B cell (primary cell): ENCODE results near the gene PRSS21. TPM values are rescaled to one million over a fixed set of nuclear protein-coding genes. Genes with fewer than 3 reads are reported as not detected.

Experiments
- ATAC-seq: fragments of 200-7000 bp; cut with Tn5 transposase; one replicate; pipeline ENCODE4 v1.10.0; 2021; ENCODE audit warnings: low read depth, mild to moderate bottlenecking, moderate number of reproducible peaks, moderate library complexity
- CTCF ChIA-PET: fragments of 350-600 bp; sonication (Branson Sonifier 250); formaldehyde crosslinking; loops from one replicate; lab custom pipeline; 2021; ENCODE audit warnings: antibody characterized with exemption, inconsistent platforms; lab: Charles Lee
- POLR2A ChIA-PET: fragments of 350-600 bp; sonication (Branson Sonifier 250); formaldehyde crosslinking; loops from one replicate; lab custom pipeline; 2021; ENCODE audit warnings: antibody characterized with exemption; lab: Charles Lee
- DNase-seq: peaks from one replicate; pipeline ENCODE4 v3.0.0; 2013
- H2AFZ ChIP-seq: 2 replicates; pipeline ENCODE4 v1.6.1; 2012; ENCODE audit warnings: mild to moderate bottlenecking, low read depth, low read length; ENCODE audit not compliant: insufficient read depth, poor library complexity, severe bottlenecking
- H3K27ac ChIP-seq, 2 donors: 1 replicate in 1 of 2; 2 replicates in 1 of 2; pipeline ENCODE4 v1.5.1; 2012 to 2013; ENCODE audit warnings: low read length in 2 of 2, mild to moderate bottlenecking in 2 of 2, moderate library complexity in 1 of 2
- H3K27me3 ChIP-seq, 4 experiments: fragments of 200-600 bp in 1 of 4; sonication (generic) in 1 of 4; replicated peaks in 1 of 4; 1 replicate in 2 of 4; 2 replicates in 2 of 4; pipeline versions ENCODE4 v1.6.1 to v1.7.0; 2013 to 2016; ENCODE audit warnings: low read length in 3 of 4, mild to moderate bottlenecking in 2 of 4, mixed read lengths in 1 of 4, moderate library complexity in 1 of 4; ENCODE audit not compliant: insufficient read depth in 4 of 4, control insufficient read depth in 3 of 4; ENCODE audit errors: control extremely low read depth in 1 of 4
- H3K36me3 ChIP-seq, 2 experiments: replicated peaks in 1 of 2; 1 replicate in 1 of 2; 2 replicates in 1 of 2; pipeline versions ENCODE4 v1.6.1 to v1.7.1; 2013; ENCODE audit warnings: low read length in 1 of 2; ENCODE audit not compliant: insufficient read depth in 2 of 2, control insufficient read depth in 1 of 2; ENCODE audit errors: control extremely low read depth in 1 of 2, extremely low read depth in 1 of 2
- H3K4me1 ChIP-seq, 2 donors: fragments of 200-600 bp in 1 of 2; sonication (generic) in 1 of 2; 1 replicate in 1 of 2; 2 replicates in 1 of 2; pipeline versions ENCODE4 v1.5.1 to v1.6.1; 2013 to 2017; ENCODE audit warnings: low read length in 2 of 2; ENCODE audit not compliant: control insufficient read depth in 2 of 2, insufficient read depth in 2 of 2
- H3K4me2 ChIP-seq: replicated peaks from 2 replicates; pipeline ENCODE3; 2012; ENCODE audit warnings: mild to moderate bottlenecking, low read depth, low read length; ENCODE audit not compliant: poor library complexity, severe bottlenecking
- H3K4me3 ChIP-seq, 5 experiments: fragments of 200-600 bp in 1 of 5; sonication (generic) in 1 of 5; 1 replicate in 3 of 5; 2 replicates in 2 of 5; pipeline versions ENCODE4 v1.5.1 to v1.7.0; 2011 to 2016; ENCODE audit warnings: low read length in 4 of 5, mild to moderate bottlenecking in 4 of 5, low read depth in 2 of 5, control low read depth in 1 of 5, moderate library complexity in 1 of 5; ENCODE audit not compliant: insufficient read depth in 1 of 5; ENCODE audit errors: control extremely low read depth in 1 of 5, extremely low read depth in 1 of 5
- H3K79me2 ChIP-seq: fragments of 200-600 bp; sonication (generic); one replicate; pipeline ENCODE4 v1.6.0; 2016; ENCODE audit warnings: low read length; ENCODE audit not compliant: control insufficient read depth, insufficient read depth
- H3K9ac ChIP-seq: fragments of 200-600 bp; sonication (generic); 2 replicates; pipeline ENCODE4 v1.6.1; 2017; ENCODE audit warnings: mild to moderate bottlenecking, low read length, moderate library complexity
- H3K9me3 ChIP-seq, 3 donors: one replicate each; pipeline versions ENCODE4 v1.6.1 to v1.7.1; 2013; ENCODE audit warnings: low read length in 2 of 3; ENCODE audit not compliant: control insufficient read depth in 2 of 3, insufficient read depth in 1 of 3; ENCODE audit errors: control extremely low read depth in 1 of 3
- H4K20me1 ChIP-seq: 2 replicates; pipeline ENCODE4 v1.6.0; 2012; ENCODE audit warnings: mild to moderate bottlenecking, low read length; ENCODE audit not compliant: insufficient read depth, control insufficient read depth, poor library complexity, severe bottlenecking
- H3K27ac Mint-ChIP-seq: one replicate; pipeline ENCODE4 v1.8.0; 2021; ENCODE audit warnings: mixed read lengths
- H3K27me3 Mint-ChIP-seq: one replicate; pipeline ENCODE4 v1.8.0; 2021; ENCODE audit warnings: mixed read lengths
- H3K4me1 Mint-ChIP-seq: one replicate; pipeline ENCODE4 v1.8.0; 2021; ENCODE audit warnings: mixed read lengths
- H3K4me3 Mint-ChIP-seq: one replicate; pipeline ENCODE4 v1.8.0; 2021; ENCODE audit warnings: mixed read lengths
- H3K9me3 Mint-ChIP-seq: one replicate; pipeline ENCODE4 v1.8.0; 2022; ENCODE audit warnings: mixed read lengths; ENCODE audit not compliant: insufficient read depth
- EZH2 ChIP-seq: IDR thresholded peaks from 2 replicates; pipeline ENCODE4 v1.6.1; 2012; ENCODE audit warnings: borderline replicate concordance, low read depth, mild to moderate bottlenecking, moderate library complexity, low read length; ENCODE audit not compliant: insufficient read depth, poor library complexity, severe bottlenecking
- WGBS: methylation state at CpG from one replicate; pipeline ENCODE4 v1.1.5; 2013; ENCODE audit warnings: missing lambda C conversion rate; ENCODE audit not compliant: insufficient coverage; 5-methylcytosine and 5-hydroxymethylcytosine counted together
- intact Hi-C: fragments of 100-400 bp; cut with micrococcal nuclease; formaldehyde crosslinking; loops from one replicate; pipeline ENCODE4 v1.10.0; 2022
- polyA plus RNA-seq: library from polyadenylated mRNA; depleted of rRNA; stranded (reverse); fragments of >200 nt; gene quantifications from 2 replicates; pipeline ENCODE4 v1.2.3, GENCODE V29; 2012
- total RNA-seq, 2 donors: library from RNA; stranded (reverse); fragments of 120-200 nt in 1 of 2; gene quantifications; 1 replicate in 1 of 2; 2 replicates in 1 of 2; pipeline versions ENCODE4 v1.2.3 to v1.2.4, GENCODE V29; 2013 to 2022
- TF ChIP-seq, protein P1 (sequence below): fragments of 200-600 bp; IDR thresholded peaks from one replicate; pipeline ENCODE4 v1.8.0; 2022; ENCODE audit warnings: antibody characterized with exemption, mild to moderate bottlenecking

PRSS21 gene
- total and polyA plus RNA-seq, 2 donors (not counting 1 experiment from before 2014, with no cell fraction given): 2.0 to 5.8 TPM

DNA sequence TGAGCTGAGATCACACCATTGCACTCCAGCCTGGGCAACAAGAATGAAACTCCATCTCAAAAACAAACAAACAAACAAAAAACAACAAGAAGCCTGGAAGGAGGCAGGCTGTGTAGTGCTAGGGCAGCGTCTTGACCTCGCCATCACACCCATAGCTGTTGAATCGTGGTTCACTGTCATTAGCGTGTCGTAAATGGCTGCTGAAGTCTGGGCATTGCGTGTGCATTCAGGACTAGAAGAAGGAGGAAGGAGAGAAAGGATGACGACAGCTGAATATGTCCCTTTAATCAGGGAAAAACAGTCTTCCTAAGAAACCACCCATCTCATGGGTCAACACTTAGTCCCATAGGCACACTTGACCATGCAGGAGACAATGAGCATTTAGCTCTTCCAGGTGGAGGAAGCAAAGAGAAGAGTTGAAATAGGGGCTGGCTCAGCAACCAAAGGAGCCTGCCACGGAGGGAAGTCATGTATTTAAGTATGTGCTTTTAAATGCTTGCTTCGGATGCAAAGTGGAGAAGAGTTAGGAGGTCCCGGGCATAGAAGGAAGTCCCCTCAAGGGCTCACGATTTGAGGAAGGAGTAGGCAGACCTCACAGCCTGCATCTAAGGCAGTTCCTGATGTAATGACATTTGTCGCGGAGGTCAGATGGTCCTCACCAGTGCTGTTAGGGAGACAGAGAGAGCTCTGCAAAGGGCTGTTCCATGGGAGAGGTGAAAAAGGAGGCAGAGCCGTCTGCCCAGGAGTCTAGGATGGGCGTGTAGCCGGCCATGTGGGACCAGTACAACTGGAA is 32.1 kb downstream of the PRSS21 start:
- POLR2A ChIA-PET: no interaction called here
- CTCF ChIA-PET: no interaction called here
- Histone ChIP-seq H3K36me3 (no peaks in the 10 kb centered on the region), H3K9ac (no peak overlapping the region), H3K4me2 (no peak overlapping the region), H3K9me3 (peaks cover 0 to 24% (median 4%) of the 10 kb centered on the region in 3 donors), H2AFZ (no peak overlapping the region), H3K79me2 (no peaks in the 10 kb centered on the region), H3K27me3 (peaks cover 0 to 16% (median 2%) of the 10 kb centered on the region in 4 experiments), H3K4me1 (no peaks in the 10 kb centered on the region), H3K27ac (no peak overlapping the region), H4K20me1 (no peaks in the 10 kb centered on the region), H3K4me3 (no peak overlapping the region)
- Mint-ChIP-seq H3K9me3 (peaks cover 2% of the 10 kb centered on the region), H3K4me1 (no peaks in the 10 kb centered on the region), H3K27ac (no peak overlapping the region), H3K4me3 (no peak overlapping the region), H3K27me3 (peaks cover 29% of the 10 kb centered on the region)
- whole genome bisulfite sequencing: 64% methylated on average over 14 of the region's 16 CpGs
- intact Hi-C loops: no loop called here
- no peak for TF ChIP-seq EZH2
- TF ChIP-seq, protein P1, sequence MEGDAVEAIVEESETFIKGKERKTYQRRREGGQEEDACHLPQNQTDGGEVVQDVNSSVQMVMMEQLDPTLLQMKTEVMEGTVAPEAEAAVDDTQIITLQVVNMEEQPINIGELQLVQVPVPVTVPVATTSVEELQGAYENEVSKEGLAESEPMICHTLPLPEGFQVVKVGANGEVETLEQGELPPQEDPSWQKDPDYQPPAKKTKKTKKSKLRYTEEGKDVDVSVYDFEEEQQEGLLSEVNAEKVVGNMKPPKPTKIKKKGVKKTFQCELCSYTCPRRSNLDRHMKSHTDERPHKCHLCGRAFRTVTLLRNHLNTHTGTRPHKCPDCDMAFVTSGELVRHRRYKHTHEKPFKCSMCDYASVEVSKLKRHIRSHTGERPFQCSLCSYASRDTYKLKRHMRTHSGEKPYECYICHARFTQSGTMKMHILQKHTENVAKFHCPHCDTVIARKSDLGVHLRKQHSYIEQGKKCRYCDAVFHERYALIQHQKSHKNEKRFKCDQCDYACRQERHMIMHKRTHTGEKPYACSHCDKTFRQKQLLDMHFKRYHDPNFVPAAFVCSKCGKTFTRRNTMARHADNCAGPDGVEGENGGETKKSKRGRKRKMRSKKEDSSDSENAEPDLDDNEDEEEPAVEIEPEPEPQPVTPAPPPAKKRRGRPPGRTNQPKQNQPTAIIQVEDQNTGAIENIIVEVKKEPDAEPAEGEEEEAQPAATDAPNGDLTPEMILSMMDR: no peak
- DNase-seq: no peak
- ATAC-seq: no peak

GRCh38 chr16:2852003-2852730 is 35.1 kb downstream of the PRSS21 start:
- POLR2A ChIA-PET: no interaction called here
- 87% methylated on average over 6 of the region's 16 CpGs for WGBS
- peaks cover 23% of the 10 kb centered on the region for H3K27me3 Mint-ChIP-seq
- Histone ChIP-seq H3K4me1 (no peaks in the 10 kb centered on the region), H3K4me2 (no peak overlapping the region), H2AFZ (no peak overlapping the region), H3K9ac (no peak overlapping the region), H4K20me1 (no peaks in the 10 kb centered on the region), H3K36me3 (no peaks in the 10 kb centered on the region), H3K9me3 (peaks cover 0 to 46% (median 12%) of the 10 kb centered on the region in 3 donors), H3K79me2 (no peaks in the 10 kb centered on the region), H3K27me3 (peaks cover 0 to 28% (median 4%) of the 10 kb centered on the region in 4 experiments), H3K27ac (no peak overlapping the region), H3K4me3 (no peak overlapping the region)
- no peak overlapping the region for H3K4me3 Mint-ChIP-seq
- H3K4me1 Mint-ChIP-seq: no peaks in the 10 kb centered on the region
- DNase-seq: no peak
- H3K27ac Mint-ChIP-seq: no peak overlapping the region
- ATAC-seq: no peak
- H3K9me3 Mint-ChIP-seq: peaks cover 6% of the 10 kb centered on the region
- intact Hi-C loops: no loop called here
- TF ChIP-seq, protein P1: no peak
- no peak for TF ChIP-seq EZH2
- CTCF ChIA-PET: no interaction called here
